SIG-M5 treated with dmso at 0.1 percent for 504 hours (cell line): ENCODE measurements around the gene NHLRC2.

Experiments
- DNase-seq: peaks from one replicate; lab custom pipeline; 2025; ENCODE audit not compliant: unreplicated experiment; lab: John Stamatoyannopoulos, UW

The NHLRC2 gene

DNA sequence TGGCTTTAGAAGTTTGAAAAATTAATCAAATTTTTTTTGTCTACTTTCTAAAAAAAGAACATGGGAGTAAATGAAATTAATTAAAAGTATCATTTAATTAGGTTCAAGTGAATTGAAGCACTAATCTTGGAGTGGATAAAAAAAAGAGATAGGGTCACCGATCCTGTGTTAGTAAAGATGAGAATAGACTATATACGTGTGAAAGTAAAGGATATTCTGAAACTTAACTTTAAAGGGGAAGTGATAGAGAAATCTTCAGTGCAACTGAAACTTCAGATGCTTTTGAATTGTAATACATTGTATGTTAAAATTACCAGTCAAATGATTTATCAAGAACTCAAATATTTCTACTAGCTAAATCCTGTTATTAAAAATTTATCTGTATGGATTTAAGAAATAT, 4.8 kb downstream of the NHLRC2 start:
- DNase-seq, result no peak

DNA sequence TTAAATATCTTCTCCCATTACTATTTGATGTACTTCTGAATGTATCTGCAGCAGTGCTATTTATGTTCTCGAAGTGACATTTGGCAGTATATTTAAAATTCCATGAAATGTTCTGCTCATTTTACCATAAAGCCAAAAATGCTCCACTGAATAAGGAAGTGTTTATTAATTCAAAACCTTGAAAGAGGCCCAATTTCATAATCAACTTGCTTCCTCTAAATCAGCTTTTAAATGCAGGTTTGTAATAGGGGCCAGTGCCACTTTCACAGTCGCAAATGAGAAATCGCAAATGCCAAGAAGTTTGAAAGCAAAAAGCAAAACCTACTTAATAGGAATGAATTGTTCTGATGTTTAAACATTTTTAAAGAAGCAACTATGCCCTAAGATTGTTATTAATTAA, 11.4 kb downstream of the NHLRC2 start:
- peak; percentile 19 for DNase-seq

DNA sequence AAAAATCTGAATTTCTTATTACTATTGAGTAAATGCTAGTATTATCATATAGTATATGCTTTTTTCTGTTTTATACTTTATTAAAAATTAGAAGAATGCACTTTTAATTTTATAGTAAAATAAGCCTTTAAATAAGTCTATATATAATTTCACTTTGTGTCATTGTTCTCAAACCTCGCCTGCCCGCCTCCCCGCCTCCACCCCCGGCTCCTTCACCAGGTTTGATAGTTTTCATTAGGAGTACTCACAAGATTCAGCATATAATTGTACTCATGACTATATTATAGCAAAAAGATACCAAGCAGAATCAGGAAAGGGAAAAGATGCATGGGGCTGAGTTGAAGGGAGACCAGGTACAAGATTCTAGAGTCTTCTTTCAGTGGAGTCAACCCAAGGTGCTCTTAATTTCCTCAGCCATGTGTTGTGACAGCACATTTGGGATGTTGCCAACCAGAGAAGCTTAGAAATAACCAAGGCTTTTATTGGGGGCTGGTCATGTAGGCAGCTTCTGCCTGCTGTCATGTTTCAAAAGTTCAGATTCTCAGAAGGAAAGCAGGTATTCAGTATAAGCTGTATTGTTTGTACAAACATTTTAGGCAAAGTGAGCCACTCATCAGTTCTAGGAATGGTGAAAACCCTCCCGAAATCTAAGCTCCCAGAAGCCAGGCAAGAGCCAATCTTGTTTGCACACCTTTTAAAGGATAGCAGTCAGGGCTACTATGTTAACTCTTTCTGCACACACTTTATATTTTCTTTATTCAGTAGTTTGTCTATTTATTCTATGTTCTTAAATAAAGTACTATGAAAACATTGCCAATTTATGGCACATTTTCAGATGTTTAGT, 12.3 kb downstream of the NHLRC2 start:
- DNase-seq, result no peak

DNA sequence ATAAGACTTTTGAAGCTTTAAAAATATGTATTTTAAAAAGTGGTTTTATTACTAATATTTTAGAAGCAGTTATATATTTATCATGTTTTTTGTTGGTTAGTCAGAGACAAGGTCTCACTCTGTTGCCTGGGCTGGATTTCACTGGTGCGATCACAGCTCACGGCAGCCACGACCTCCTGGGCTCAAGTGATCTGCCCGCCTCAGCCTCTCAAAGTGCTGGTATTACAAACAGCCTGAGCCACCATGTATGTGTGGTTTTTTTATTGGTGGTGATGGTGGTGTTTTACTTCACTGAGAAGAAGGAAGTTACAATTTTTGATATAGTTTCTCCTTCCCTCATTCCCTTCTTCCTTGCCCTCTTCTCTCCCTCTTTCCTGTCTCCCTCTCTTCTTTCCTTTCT, 13.4 kb downstream of the NHLRC2 start:
- peak; percentile 44 for DNase-seq

DNA sequence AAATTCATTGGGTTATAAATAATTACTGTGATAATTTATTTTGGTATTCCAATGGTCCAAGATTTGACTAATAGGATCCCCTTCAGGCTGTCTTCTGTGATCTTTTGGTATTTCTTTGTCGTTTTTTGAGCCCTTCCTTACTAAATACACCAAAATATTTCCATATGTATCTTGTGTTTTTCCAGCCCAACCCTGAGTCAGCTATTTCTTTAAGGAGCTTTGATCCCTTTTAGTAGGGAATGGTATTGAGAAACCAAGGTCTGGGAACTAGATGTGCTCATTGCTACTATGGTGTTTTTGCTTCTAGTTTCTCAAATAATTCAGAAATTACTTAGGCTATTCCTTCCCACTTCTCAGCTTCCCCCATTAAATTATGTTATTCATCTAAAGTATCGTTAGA, 15.3 kb downstream of the NHLRC2 start:
- DNase-seq, result no peak

DNA sequence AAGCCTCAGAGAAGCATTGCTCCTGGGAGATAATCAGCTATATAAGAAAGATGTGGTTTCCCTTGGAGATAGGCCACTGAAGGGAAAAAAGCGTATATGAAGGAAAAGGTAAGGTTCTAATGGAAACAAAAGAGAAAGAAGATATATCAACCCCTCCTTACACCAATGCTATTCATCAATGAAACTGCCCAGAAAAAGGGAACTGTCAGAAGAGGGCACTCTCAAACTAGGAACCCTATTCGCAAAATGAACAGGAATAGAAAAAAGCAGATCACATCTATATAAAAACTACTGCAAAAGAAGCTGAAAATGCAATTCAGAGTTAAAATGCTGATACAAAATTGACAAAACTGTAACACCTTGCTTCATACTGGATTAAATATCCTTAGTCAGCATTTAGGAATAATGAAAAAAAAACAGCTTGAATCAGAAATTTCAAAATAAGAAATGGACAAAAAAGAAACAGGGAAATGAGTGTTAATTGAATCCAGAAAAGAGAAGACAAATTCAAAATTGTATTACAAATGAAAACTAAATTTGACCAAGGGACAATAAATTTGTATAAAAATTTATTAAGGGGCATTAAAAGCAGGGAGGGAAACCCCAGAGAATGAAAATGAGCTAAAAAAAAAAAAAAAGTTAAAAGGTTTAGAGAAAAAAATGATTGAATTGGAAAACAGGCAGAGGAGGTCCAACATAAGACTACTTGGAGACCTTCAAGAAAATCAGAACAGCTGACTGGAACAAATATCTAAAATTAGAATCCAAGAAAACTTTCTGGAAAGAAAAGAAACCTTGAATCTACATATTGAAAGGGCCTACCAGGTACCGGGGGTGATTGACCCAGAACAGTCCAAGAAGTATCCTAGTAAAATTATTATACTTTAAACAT, 17.9 kb downstream of the NHLRC2 start:
- DNase-seq, result no peak

DNA sequence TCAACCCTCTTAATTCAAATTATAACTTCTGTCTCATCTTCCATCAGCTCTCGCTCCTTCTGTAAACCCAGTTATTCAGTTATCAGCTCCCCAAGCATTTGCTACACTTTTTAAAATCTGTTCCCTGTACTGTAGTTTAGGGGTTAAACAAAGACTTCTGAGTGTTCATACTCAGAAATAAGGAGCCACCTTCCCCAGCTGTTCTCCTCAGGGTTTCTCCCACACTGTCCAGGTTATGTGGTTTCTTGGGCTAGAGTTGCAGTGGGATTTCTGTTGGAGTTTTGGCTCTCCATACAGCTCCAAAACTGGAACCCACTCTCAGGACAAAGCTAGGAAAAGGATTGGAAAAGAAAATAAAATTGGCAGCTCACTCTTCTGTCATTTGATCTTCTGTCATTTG, 20.8 kb downstream of the NHLRC2 start:
- DNase-seq, result no peak

DNA sequence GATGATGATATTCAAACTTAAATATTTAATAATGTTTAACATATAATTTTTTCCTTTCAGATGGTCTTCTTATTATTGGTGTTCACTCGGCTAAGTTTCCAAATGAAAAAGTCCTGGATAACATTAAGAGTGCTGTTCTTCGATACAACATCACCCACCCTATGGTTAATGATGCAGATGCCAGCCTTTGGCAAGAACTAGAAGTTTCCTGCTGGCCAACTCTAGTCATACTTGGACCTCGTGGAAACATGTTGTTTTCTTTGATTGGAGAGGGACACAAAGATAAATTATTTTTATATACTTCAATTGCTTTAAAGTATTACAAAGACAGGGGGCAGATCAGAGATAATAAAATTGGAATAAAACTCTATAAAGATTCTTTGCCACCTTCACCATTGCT, 22.0 kb downstream of the NHLRC2 start:
- no peak for DNase-seq

DNA sequence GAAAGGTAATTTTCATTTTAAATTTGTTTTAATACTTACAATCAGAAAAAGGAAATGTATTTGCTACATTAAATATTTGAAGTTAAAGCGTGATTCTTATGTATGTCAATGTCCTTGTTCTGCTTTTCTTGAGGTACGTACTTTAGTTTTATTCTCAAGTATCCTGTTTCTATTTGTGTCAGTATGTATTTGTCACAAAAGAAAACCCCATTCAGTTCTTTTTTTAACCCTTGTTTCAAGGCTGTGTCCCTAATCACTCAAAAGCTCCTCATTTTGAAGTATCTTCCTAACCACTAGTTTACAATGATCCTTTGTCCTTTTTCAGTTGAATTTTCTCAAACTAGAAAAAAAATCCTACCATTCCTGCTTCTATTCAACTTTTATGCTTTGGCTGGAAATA, 25.2 kb downstream of the NHLRC2 start:
- DNase-seq, result no peak

DNA sequence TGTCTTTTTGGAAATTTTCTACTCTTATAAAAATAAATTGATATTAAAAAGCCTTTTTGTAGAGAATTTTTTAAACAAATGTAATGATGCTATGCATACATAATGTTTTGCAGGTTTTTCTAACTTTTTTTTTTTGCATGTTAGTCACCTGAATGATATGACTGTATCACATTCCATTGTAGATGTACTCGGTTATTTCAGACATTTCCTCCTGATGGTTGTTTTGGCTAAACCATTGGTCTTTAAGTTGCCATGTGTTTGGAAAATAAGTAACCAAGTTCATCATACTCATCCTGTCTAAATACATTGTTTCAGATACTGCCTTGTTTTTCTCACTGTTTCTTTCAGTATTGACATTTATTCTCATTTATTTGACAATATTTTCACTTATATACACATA, 25.8 kb downstream of the NHLRC2 start:
- no peak for DNase-seq

DNA sequence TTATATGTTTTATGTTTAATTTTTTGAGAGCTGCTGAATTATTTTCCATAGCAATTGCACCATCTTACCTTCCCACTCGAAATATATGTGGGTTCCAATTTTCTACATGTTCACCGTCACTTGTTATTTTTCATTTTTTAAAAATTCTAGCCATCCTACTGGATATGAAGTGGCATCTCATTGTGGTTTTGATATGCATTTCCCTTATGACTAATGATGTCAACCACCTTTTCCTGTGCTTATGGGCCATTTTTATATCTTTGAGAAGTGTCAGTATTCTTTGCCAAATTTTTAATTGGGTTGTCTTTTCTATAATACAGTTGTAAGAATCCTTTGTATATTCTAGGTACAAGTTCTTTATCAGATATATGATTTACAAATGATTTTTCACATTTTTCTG, 27.8 kb downstream of the NHLRC2 start:
- DNase-seq, result no peak

DNA sequence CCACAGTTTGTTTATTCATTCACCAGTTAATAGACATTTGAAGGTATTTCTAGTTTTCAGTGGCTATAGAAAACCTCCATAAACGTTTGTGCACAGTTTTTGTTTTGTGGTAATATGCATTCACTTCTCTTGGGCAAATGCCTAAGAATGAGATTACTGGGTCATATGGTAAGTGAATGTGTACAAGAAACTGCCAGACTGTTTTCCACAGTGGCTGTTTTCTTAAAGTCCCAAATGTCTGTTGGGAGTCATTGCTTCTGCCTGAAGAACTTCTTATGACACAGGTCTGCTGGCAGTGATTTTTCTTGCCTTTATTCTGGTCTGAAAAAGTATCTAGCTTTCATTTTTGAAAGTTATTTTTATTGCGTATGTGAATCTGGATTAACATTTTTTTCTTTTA, 35.5 kb downstream of the NHLRC2 start:
- no peak for DNase-seq

DNA sequence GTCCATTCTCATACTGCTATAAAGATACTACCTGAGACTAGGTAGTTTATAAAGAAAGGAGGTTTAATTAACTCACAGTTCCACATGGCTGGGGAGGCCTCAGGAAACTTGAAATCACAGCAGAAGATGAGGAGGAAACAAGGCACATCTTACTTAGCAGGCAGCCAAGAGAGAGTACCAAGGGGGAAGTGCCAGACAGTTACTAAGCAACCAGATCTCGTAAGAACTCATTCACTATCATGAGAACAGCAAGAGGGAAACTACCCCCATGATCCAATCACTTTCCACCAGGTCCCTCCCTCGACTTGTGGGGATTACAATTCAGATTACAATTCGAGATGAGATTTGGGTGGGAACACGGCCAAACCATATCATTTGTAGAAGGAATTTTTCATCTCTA, 36.3 kb downstream of the NHLRC2 start:
- DNase-seq, result peak; percentile 31

DNA sequence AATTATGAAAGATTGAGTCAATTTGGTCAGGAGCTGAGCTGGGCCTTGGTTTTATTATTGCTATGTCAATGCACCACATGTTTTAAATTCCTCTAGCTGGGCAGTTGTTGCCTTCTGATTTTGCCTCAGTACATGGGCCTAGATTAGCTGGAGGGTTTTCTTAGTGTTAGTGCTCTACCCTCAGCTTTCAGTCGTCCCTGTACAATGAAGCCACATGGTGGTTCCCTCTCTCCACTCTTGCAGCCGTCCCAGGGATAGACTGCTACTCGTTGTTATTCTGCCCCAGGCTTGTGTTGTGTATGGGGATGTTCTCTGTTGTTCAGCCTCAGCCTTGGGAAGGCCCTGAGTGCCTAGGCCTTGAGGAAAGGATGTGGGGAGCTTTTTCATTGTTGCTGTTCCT, 37.0 kb downstream of the NHLRC2 start:
- no peak for DNase-seq

DNA sequence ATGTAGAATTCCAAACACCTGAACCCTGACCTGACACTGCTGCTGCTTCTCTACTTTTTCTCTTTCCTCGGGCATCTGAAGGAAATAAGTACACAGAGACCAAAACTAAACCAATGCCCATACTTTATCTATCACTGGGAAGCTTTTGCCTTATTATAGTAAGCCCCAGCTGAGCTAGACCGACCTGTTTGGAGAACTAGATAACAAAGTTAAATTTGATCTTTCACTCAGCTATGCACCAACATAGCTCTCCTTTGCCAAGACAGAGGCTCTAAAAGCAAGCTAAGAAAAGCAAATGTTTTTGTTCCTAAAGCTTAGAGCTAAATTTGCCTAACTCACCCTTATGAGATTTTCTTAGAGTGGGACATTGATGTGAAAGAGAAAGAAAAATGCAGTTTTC, 39.1 kb downstream of the NHLRC2 start:
- DNase-seq, result no peak

DNA sequence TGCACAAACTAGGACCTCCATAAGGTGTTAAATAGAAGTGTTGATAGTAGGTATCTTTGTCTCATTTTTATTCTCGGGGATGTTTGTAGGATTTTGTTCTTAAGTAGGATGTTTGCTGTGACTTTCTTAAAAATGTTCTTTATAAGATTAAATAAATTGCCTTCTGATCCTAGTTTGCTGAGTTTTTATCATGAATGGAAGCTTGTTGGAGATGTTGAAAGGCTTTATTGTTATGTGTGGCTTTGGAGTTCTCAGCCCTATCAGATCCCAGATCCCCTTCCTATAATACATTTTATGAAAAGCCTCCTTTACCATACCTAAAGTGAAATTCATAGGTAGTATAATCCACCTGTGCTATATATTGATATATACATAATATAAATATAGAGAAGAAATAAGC, 40.1 kb downstream of the NHLRC2 start:
- no peak for DNase-seq

DNA sequence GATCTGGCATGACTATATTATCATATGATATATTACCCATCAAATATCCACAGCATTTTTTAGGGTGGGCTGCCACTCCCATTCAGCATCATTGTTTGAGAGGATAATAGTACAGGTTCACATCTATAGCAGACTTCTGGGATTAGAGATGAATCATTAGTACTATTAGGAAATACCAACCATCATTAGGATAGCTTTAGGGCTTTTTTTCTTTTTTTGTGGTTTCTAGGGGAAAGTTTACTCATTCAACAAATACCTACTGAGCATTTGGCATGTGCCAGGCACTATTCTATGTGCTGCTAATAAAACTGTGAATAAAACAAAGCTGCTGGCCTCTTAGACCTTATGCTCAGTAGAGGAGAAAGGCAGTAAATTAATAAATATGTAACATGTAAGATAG, 40.6 kb downstream of the NHLRC2 start:
- no peak for DNase-seq

DNA sequence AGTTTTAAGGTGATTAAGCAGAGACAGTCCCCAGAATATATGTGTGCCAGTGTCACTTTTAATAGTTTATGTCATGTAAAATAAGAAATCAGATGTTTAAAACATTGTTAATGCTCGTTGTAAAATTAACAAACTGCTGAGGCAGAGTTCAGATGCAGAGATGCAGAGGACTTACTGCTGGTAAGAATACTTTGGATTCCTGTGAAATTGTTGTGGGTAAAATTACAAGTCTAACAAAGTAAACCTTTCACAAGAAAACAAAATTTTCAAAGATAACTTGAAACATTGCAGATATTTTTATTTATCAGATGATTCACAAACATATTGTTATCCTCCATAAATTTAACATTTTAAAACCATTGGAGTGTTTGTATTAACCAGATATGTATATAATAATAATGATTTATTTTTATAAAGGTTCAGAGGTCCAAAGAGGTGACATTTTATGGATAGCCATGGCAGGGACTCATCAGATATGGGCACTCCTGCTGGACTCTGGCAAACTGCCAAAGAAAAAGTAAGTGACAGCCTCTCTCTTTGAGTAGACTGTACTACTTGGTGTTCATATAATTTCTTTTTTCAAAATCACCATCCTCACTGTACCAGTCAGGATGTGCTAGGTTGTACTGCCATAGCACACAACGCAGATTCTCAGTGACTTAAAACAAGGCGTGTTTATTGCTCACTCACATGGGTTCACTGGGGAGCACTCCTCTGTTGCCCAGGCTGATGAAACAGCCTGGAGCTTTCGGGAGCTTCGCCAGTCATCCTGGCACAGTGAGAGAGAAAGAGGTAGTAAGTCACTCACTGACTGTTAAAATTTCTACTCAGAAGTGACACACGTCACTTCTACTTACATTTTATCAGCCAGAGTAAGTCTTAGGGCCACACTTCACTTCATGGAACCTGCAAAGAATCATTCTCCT, 43.5 kb downstream of the NHLRC2 start:
- DNase-seq, result no peak

DNA sequence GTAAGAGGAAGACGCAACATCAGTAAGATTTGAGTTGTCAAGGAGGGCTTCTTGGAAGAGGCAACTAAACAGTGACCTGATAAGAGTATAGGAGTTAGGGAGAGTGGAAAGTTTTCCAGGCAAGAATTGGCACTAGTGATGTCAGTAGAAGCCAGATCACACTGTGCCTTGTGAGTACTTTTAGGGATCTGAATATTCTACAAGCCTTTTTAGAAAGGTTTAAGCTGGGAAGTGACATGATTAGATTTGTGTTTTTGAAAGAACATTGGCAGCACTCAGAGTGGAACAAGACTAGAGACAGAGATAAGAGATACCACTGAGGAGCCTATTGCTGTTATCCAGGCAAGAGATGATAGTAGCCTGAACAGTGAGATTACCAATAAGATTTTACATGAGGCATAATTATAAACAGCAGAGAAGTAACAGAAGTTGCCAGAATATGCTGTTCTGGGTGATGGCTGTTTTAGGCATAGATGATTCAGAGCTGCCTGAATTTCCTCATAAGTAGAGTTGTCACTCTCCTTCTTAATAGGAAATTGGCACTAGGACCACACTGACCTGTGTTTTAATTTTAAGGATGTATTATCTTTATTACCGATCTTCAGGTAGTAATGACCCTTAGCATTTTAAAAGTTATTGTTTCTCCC, 45.6 kb downstream of the NHLRC2 start:
- no peak for DNase-seq

DNA sequence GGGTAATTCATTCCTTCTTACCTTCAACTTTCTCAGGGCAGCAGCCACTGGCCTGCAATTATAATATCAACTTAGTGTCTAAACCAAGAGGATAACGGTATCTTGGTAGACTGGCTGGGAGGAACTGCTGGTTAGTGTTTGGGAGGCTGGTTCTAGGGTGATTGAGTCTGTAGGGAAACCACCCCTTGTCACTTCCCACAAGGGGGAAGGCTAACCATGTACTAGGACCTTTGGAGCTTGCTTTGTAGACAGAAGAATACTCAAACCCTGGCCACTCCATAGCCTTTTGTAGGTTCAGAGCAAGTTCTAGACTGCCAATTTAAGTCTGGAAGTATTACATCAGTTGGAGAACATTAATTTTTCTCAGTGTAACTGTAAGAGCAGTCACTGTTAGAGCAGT, 51.3 kb downstream of the NHLRC2 start:
- DNase-seq, result no peak

DNA sequence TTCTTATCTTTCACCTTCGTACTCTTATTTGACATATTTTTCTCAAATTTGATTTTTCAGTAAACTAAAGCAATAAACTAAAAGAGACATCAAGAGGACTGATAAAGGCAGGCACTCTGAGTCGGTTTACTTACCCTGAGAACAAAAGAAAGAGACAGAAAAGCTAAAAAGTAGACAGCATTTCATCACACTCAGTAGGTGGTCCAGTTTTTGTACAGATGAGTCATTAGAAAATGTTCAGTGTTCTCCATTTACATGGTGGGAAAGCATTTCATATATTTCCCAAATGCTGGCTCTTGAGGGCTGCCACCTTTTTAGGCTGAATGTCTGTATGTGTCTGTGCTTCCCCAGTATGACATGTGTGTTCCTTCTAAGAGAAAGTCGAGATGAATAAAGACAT, 52.7 kb downstream of the NHLRC2 start:
- no peak for DNase-seq
